ENCODE data around the gene PDIA5. TPM values are rescaled to one million over a fixed set of nuclear protein-coding genes. Genes with fewer than 3 reads are reported as not detected.

Gene PDIA5
- total RNA-seq, 1 donor from 2014 or later = 6.0 TPM

DNA sequence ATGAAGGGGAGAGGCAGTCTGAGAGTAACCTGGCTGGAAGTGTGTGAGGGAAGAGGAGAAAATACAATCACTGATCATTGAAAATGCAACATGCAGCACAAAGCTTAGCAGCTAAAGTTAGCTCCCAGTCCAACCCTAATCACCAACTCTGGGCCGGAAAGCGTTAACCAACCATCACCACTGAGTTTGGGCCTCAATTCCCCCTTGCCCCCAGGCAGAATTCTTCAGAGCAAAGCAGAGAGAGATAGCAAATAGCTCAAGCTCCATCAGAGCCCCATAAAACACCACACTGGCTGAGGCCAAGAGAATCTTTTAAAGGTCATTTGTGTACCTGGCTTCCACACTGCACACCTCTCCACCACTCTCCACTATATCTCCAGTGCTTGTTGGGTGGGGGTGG lies 16.2 kb upstream of the PDIA5 start:
- Histone ChIP-seq H3K36me3 (no peaks in the 10 kb centered on the region), H3K27me3 (ENCODE audit: low read depth) (no peaks in the 10 kb centered on the region), H3K9me3 (replicated peaks) (no peaks in the 10 kb centered on the region), H3K27ac (replicated peaks) (no peak overlapping the region), H3K4me3 (no peak overlapping the region), H3K4me1 (peaks cover 24% of the 10 kb centered on the region)
- TF ChIP-seq, protein P1, sequence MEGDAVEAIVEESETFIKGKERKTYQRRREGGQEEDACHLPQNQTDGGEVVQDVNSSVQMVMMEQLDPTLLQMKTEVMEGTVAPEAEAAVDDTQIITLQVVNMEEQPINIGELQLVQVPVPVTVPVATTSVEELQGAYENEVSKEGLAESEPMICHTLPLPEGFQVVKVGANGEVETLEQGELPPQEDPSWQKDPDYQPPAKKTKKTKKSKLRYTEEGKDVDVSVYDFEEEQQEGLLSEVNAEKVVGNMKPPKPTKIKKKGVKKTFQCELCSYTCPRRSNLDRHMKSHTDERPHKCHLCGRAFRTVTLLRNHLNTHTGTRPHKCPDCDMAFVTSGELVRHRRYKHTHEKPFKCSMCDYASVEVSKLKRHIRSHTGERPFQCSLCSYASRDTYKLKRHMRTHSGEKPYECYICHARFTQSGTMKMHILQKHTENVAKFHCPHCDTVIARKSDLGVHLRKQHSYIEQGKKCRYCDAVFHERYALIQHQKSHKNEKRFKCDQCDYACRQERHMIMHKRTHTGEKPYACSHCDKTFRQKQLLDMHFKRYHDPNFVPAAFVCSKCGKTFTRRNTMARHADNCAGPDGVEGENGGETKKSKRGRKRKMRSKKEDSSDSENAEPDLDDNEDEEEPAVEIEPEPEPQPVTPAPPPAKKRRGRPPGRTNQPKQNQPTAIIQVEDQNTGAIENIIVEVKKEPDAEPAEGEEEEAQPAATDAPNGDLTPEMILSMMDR (IDR thresholded peaks at IDR 0.05; ENCODE audit: borderline replicate concordance) = no peak
- DNase-seq = no peak
- intact Hi-C loops (cut with micrococcal nuclease) = no loop called here

DNA sequence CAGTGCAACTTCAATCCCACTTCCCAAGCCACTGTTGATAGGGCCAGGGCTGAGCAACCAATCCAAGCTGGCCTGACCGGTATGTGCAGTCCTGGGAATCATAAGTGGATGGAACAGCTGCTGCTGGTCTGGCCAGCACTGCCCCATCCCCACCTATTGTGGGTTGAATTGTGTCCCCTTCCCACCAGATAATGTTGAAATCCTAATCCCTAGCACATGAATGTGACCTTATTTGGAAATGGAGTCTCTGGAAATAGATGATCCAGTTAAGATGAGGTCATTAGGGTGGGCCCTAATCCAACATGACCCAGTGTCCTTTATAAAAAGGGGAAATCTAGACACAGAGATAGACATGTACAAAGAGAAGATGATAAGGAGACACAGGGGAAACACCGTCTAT lies 13.7 kb upstream of the PDIA5 start:
- Histone ChIP-seq H3K36me3 (no peaks in the 10 kb centered on the region), H3K27ac (replicated peaks) (peak overlapping the region; percentile 40), H3K4me1 (peaks cover 24% of the 10 kb centered on the region), H3K27me3 (ENCODE audit: low read depth) (no peaks in the 10 kb centered on the region), H3K9me3 (replicated peaks) (no peaks in the 10 kb centered on the region), H3K4me3 (no peak overlapping the region)
- intact Hi-C loops (cut with micrococcal nuclease) = no loop called here
- TF ChIP-seq, protein P1 (IDR thresholded peaks at IDR 0.05; ENCODE audit: borderline replicate concordance) = no peak
- no peak for DNase-seq

DNA sequence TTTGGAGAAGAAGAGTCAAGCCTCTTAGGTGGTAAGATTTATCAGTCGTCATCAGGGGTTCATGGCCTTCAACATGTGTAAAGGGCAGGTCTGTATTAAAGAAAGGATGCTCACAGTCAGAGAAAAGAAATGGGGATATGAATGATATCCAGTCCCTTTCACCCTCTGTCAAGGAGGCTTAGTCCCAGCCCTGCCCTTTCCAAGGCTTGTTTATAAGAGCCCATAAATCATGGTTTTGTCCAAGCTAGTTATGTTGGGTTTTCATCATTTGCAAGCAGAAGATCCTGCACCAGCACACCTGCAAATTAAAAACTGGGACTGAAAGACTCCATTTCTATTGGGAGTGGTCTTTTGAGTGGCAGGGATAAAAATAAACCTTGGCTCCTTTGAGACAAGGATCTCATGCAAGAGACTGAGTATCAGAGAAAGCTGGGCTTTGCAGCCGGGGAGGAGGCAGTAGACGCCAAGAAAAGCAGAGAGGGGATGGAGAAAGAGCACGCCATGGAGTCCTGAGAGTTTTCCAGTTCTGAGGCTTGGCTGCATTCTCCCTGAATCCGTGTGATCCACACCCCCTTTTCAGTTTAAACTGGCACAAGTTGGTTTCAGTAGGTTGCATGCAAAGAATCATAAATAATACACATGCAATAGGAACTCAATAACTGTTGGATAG lies 12.6 kb upstream of the PDIA5 start:
- TF ChIP-seq, protein P1 (IDR thresholded peaks at IDR 0.05; ENCODE audit: borderline replicate concordance) = no peak
- H3K9me3 ChIP-seq (replicated peaks) = no peaks in the 10 kb centered on the region
- no peak for DNase-seq
- H3K36me3 ChIP-seq = no peaks in the 10 kb centered on the region
- H3K27ac ChIP-seq (replicated peaks) = peak overlapping the region; percentile 27
- H3K27me3 ChIP-seq (ENCODE audit: low read depth) = no peaks in the 10 kb centered on the region
- intact Hi-C loops (cut with micrococcal nuclease) = no loop called here
- H3K4me1 ChIP-seq = peaks cover 13% of the 10 kb centered on the region
- no peak overlapping the region for H3K4me3 ChIP-seq

DNA sequence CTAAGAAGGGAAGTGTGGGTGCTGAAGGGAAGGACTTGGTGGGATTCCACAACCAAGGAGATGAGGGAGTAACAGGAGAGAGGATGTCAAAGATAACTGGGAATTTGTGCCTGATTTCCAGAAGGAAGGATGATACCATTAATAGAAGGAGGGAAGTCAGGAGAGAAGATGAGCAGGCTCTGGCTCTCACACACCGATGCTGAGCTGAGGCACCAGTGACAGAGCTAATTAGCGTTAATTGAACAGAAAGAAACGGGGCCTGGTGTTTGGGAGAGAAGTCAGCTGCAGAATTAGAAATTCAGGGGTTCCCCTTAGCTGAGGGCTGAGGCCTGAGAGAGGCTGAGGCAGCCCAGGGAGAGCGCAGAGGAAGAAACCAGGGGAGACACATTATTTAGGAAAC lies 11.9 kb upstream of the PDIA5 start:
- H3K27ac ChIP-seq (replicated peaks) = peak overlapping the region; percentile 18
- no peaks in the 10 kb centered on the region for H3K9me3 ChIP-seq (replicated peaks)
- no peaks in the 10 kb centered on the region for H3K36me3 ChIP-seq
- no peak overlapping the region for H3K4me3 ChIP-seq
- no peak for DNase-seq
- peaks cover 9% of the 10 kb centered on the region for H3K4me1 ChIP-seq
- no peaks in the 10 kb centered on the region for H3K27me3 ChIP-seq (ENCODE audit: low read depth)
- intact Hi-C loops (cut with micrococcal nuclease) = no loop called here
- TF ChIP-seq, protein P1 (IDR thresholded peaks at IDR 0.05; ENCODE audit: borderline replicate concordance) = no peak

DNA sequence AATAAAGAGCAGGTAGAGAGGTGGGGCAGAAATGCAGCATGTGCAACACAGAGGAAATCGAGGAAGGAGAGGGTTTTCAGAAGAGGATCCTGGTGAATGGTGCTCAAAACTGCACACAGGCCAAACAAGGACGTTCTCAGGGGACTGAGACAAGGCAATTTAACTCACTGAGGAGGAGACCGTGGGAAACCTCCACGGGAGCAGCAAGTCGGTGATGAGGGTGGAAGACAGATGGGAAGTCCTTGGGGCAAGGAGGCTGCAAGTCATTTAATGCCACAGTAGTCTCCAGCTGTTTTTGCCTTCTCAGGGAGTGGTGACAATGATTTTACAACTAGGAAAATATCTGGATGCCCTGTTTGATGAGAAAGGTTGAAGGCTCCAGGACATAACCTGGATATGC lies 11.5 kb upstream of the PDIA5 start:
- no peak for DNase-seq
- TF ChIP-seq, protein P1 (IDR thresholded peaks at IDR 0.05; ENCODE audit: borderline replicate concordance) = no peak
- Histone ChIP-seq H3K4me3 (no peak overlapping the region), H3K36me3 (no peaks in the 10 kb centered on the region), H3K4me1 (peaks cover 9% of the 10 kb centered on the region), H3K27ac (replicated peaks) (peak overlapping the region; percentile 18), H3K27me3 (ENCODE audit: low read depth) (no peaks in the 10 kb centered on the region), H3K9me3 (replicated peaks) (no peaks in the 10 kb centered on the region)
- intact Hi-C loops (cut with micrococcal nuclease) = no loop called here
